ENCODE results near the gene LRIT2. TPM values are rescaled to one million over a fixed set of nuclear protein-coding genes. Genes with fewer than 3 reads are reported as not detected.

Gene LRIT2
- total RNA-seq, 1 donor from 2014 or later: not detected

- Mint-ChIP-seq H3K36me3 (no peaks in the 10 kb centered on the region), H3K9me3 (no peaks in the 10 kb centered on the region), H3K4me1 (ENCODE audit: unreplicated experiment) (no peaks in the 10 kb centered on the region), H3K4me3 (no peak overlapping the region), H3K27ac (no peak overlapping the region), H3K27me3 (peaks cover 35% of the 10 kb centered on the region)
- no peak for TF ChIP-seq CTCF (conservative IDR thresholded peaks at IDR 0.05)
- no peak for DNase-seq (ENCODE audit: extremely low spot score, unreplicated experiment)
These were observed 13.3 kb downstream of the LRIT2 start for GRCh38 chr10:84212014-84212413.

GRCh38 chr10:84211566-84211965 is 13.8 kb downstream of the LRIT2 start:
- Mint-ChIP-seq H3K27ac (no peak overlapping the region), H3K9me3 (no peaks in the 10 kb centered on the region), H3K36me3 (no peaks in the 10 kb centered on the region), H3K27me3 (peaks cover 39% of the 10 kb centered on the region), H3K4me1 (ENCODE audit: unreplicated experiment) (no peaks in the 10 kb centered on the region), H3K4me3 (no peak overlapping the region)
- no peak for DNase-seq (ENCODE audit: extremely low spot score, unreplicated experiment)
- no peak for TF ChIP-seq CTCF (conservative IDR thresholded peaks at IDR 0.05)

- Mint-ChIP-seq H3K4me1 (ENCODE audit: unreplicated experiment) (no peaks in the 10 kb centered on the region), H3K9me3 (no peaks in the 10 kb centered on the region), H3K27me3 (peaks cover 51% of the 10 kb centered on the region), H3K27ac (no peak overlapping the region), H3K36me3 (no peaks in the 10 kb centered on the region), H3K4me3 (no peak overlapping the region)
- DNase-seq (ENCODE audit: extremely low spot score, unreplicated experiment): no peak
- no peak for TF ChIP-seq CTCF (conservative IDR thresholded peaks at IDR 0.05)
These were observed 17.3 kb downstream of the LRIT2 start for GRCh38 chr10:84208023-84208422.

GRCh38 chr10:84205853-84206525 is 19.4 kb downstream of the LRIT2 start:
- no peaks in the 10 kb centered on the region for H3K36me3 Mint-ChIP-seq
- H3K9me3 Mint-ChIP-seq: no peaks in the 10 kb centered on the region
- no peaks in the 10 kb centered on the region for H3K4me1 Mint-ChIP-seq (ENCODE audit: unreplicated experiment)
- peaks cover 38% of the 10 kb centered on the region for H3K27me3 Mint-ChIP-seq
- TF ChIP-seq CTCF (conservative IDR thresholded peaks at IDR 0.05): peak; percentile 43
- DNase-seq (ENCODE audit: extremely low spot score, unreplicated experiment): no peak
- no peak overlapping the region for H3K27ac Mint-ChIP-seq
- no peak overlapping the region for H3K4me3 Mint-ChIP-seq

- Mint-ChIP-seq H3K27ac (no peak overlapping the region), H3K9me3 (no peaks in the 10 kb centered on the region), H3K27me3 (peaks cover 45% of the 10 kb centered on the region), H3K4me3 (no peak overlapping the region), H3K36me3 (no peaks in the 10 kb centered on the region), H3K4me1 (ENCODE audit: unreplicated experiment) (no peaks in the 10 kb centered on the region)
- peak; percentile 83 for TF ChIP-seq CTCF (conservative IDR thresholded peaks at IDR 0.05)
- DNase-seq (ENCODE audit: extremely low spot score, unreplicated experiment): no peak
These were observed 20.1 kb downstream of the LRIT2 start for GRCh38 chr10:84205049-84205852.
